Measurements from ENCODE around the gene NCOA7.

Gene NCOA7

GRCh38 chr6:125828476-125829039 is 37.8 kb downstream of the NCOA7 start:
- TF ChIP-seq, protein P1, sequence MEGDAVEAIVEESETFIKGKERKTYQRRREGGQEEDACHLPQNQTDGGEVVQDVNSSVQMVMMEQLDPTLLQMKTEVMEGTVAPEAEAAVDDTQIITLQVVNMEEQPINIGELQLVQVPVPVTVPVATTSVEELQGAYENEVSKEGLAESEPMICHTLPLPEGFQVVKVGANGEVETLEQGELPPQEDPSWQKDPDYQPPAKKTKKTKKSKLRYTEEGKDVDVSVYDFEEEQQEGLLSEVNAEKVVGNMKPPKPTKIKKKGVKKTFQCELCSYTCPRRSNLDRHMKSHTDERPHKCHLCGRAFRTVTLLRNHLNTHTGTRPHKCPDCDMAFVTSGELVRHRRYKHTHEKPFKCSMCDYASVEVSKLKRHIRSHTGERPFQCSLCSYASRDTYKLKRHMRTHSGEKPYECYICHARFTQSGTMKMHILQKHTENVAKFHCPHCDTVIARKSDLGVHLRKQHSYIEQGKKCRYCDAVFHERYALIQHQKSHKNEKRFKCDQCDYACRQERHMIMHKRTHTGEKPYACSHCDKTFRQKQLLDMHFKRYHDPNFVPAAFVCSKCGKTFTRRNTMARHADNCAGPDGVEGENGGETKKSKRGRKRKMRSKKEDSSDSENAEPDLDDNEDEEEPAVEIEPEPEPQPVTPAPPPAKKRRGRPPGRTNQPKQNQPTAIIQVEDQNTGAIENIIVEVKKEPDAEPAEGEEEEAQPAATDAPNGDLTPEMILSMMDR (IDR thresholded peaks at IDR 0.05; ENCODE audit: low read length, missing control alignments): no peak

GRCh38 chr6:125829433-125829832 is 38.7 kb downstream of the NCOA7 start:
- DNase-seq (ENCODE audit: low read depth): no peak
- TF ChIP-seq, protein P1 (IDR thresholded peaks at IDR 0.05; ENCODE audit: low read length, missing control alignments): no peak
- no peak overlapping the region for H3K4me3 ChIP-seq (replicated peaks; ENCODE audit: low read depth, low read length)

More at GRCh38 chr6:125828476-125829039, 37.8 kb downstream of the NCOA7 start:
- no peak for DNase-seq (ENCODE audit: low read depth)
- no peak overlapping the region for H3K4me3 ChIP-seq (replicated peaks; ENCODE audit: low read depth, low read length)

GRCh38 chr6:125831659-125832058 is 40.9 kb downstream of the NCOA7 start:
- TF ChIP-seq, protein P1 (IDR thresholded peaks at IDR 0.05; ENCODE audit: low read length, missing control alignments): no peak
- DNase-seq (ENCODE audit: low read depth): no peak
- no peak overlapping the region for H3K4me3 ChIP-seq (replicated peaks; ENCODE audit: low read depth, low read length)

DNA sequence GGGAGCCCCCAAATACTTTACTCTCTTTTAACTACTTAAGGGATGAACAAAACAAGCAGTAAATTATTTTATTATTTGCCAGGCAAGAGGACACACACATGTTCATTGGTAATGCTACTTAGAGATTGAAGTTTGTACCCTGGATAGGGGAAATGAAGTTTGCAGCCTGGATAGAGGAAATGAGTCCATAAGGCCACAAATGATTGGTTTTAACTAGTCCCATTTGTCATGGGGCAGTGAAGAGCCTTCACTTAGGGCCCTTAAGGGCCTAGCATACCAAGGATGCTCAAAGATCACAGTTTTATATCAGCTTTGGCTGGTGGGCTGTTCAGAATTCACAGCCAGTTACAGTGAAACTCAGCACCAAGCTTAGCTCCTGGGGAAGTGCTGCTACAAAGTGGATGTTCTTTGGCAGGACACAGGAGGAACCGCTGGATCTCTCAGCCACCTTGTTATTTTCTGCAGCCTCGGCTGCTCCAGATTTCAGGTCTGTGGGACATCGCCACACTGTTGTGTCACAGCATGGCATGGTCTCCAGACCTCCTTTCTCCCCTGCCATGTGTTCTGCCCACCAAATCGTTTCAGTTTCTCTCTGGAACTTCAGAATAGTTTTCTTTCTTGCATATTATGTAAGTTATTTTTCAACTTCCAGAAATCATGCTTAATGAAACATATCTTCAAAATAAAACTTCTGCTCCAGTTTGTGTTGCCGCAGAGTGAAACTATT is 41.8 kb downstream of the NCOA7 start:
- no peak overlapping the region for H3K4me3 ChIP-seq (replicated peaks; ENCODE audit: low read depth, low read length)
- TF ChIP-seq, protein P1 (IDR thresholded peaks at IDR 0.05; ENCODE audit: low read length, missing control alignments): no peak
- DNase-seq (ENCODE audit: low read depth): no peak

GRCh38 chr6:125834348-125834747 is 43.6 kb downstream of the NCOA7 start:
- TF ChIP-seq, protein P1 (IDR thresholded peaks at IDR 0.05; ENCODE audit: low read length, missing control alignments): no peak
- H3K4me3 ChIP-seq (replicated peaks; ENCODE audit: low read depth, low read length): no peak overlapping the region
- DNase-seq (ENCODE audit: low read depth): no peak

- peak; percentile 97 for DNase-seq (ENCODE audit: low read depth)
- TF ChIP-seq, protein P1 (IDR thresholded peaks at IDR 0.05; ENCODE audit: low read length, missing control alignments): no peak
- no peak overlapping the region for H3K4me3 ChIP-seq (replicated peaks; ENCODE audit: low read depth, low read length)
These were observed 44.5 kb downstream of the NCOA7 start for GRCh38 chr6:125835221-125835744.
